D341Med (cell line): Measurements from ENCODE around the gene TMEM176B.

Experiments
- DNase-seq: peaks from one replicate; pipeline ENCODE4 v3.0.0; 2012; ENCODE audit warnings: low spot score

The TMEM176B gene

DNA sequence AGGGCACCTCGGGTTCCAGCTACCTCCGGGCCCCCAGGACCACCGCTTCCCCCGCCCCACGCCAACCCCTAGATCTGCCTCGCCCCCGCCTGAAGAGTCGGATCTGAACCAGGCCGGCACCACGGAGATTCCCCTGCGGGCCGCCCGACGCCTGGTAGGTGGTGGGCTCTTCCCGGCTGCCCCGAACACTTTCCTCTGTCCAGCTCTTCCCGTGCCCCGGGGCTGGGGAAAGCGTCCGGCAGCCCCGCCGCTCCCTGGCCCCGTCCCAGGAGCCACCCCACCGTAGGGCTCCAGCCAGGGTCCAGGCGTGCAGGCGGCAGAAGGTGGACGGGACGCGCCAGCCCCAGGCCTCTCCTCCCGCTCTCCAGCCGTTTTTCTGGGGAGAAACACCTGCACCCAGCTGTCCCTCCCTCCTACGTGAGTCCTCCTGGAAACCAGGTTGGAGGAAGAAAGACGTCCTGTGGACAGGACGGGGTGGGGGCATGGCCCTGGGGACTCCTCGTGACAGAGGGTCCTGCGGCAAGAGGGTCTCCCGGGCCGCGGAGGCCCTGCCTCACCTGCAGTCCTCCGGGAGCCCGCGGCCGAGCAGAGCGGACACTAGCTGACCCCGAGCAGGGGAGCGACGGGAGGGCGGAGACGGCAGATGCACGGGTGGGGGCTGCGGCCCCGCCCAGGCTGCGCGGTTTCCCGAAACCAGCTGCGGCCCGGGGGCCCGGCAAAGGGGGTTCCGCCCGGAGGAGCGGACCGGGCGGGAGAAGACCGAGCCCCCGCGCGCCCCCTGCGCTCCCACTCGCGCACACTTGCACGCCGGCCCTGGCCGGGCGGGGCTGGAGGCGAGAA, at the start of gene TMEM176B:
Gene TMEM176B, minus strand, starts transcription at position 624 of the 840 bp plus-strand sequence. CDS start 3,795 bp downstream, outside the sequence.
- no peak for DNase-seq

DNA sequence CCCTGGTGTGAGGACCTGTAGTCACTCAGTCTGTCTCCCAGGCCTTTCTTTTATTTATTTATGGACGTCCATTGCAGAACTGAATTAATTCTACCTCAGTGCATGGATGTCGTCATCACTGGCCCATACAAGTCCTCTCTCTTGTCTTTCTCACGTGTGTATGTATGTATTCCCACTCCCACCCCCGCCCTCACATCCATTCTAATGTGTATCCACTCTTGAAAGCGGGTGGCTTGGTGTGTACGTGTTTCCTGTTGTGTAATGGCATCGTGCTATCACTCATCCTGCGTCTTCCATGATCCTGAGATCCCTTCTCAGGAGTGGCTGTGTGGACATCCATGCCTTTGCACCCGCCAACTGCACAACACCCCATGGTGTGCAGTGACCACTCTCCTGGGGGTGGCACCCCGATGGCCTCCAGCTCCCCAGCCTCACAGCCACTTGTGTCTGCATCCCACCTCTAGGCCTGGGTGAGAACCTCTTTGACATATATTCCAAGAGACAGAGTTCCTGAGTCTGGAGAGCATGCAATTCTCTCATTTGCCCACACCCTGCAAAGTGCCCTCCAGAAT, 49.1 kb upstream of the TMEM176B start:
- DNase-seq: peak; percentile 6

DNA sequence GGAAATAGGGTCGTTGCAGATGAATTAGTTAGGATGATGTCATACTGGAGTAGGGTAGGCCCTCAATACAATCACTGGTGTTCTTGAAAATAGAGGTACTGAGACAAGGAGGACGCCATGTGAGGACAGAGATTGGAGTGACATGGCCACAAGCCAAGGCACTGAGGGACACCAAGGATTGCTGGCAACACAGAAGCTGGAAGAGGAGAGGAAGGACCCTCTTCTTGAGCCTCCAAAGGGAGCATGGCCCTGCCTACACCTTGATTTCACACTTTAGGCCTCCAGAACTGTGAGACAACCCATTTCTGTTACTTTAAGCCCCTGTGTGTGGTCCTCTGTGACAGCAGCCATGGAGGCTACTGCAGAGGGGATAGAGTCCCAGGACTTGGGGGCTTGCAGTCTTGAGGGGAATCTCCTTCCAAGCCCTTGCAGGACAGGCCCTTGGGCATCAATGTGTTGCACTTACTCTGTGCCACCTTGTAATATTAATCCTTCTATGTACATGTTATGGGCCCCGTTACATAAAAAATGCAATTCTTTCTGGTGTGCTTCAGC, 48.5 kb upstream of the TMEM176B start:
- peak; percentile 7 for DNase-seq

DNA sequence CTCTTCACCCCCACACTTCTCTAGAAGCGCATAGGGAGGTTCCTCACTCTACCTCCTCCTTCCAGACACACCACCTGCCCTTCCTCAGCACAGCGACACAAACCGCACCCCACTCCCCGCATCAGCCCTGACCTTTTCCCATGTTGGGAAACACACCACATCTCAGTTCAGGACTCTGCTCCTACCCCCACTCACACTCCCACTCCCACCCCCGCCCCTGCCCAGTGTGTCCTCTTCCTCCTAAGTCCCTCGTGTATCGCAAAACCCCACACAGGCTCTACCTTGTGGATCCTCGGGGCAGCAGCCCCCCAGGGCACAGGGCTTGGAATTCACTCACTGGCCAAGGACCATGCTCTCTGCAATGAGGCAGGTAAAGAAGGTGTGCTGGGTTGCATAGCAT, 47.9 kb upstream of the TMEM176B start:
- DNase-seq: no peak

DNA sequence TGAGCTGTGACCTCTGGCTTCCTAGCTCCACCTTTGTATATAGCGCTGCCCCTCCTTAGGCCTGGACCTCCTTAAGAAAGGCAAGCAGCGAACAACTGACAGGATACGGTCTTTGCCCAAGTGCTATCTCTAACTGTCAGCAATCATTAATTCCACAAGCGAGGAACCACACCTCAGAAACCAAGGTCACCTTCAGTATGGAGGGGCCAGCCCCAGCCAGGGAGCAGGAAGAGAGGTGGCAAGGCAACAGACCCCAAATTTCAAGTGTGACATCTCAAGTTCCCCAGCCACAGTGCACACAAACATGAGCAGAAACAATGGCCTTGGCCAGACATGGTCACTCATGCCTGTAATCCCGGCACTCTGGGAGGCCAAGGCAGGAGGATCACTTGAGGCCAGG, 47.4 kb upstream of the TMEM176B start:
- no peak for DNase-seq

DNA sequence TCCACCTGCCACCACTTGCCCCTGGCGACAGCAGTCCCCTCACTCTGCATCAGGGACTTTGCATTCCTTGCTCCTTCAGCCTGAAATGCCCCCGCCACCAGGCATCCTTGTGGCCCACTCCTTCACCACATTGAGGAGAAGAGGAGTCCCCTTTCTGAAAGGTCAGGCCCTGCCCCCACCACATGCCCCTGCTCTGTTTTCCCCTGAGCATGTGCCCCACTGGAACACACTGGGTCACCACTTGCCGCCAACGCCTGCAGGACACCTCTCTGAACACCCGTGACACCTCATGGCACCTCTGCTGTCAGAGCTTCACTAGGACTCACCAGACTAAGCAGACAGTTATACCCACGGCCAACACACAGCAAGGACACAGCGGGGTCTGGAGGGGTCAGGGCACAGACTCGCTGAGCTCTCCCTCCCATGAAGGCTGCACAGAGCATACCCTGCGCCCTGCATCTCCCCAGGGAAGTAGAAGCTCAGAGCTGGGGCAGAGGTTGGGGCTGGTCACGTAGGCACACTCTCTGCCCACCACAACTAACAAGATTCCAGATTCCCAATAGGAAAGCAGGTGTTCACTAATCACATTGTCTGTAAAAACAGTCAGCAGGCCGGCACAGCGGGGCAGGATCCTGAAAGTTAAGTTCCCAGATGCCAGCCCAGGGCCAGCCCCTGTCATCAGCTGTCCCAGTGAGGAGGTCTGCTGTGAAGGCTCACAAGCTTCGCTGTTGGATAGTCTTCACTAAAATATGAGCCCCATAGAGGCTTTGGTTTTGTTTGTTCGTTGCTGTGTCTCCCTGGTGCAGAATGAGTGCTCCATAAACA, 46.3 kb upstream of the TMEM176B start:
- DNase-seq: no peak

DNA sequence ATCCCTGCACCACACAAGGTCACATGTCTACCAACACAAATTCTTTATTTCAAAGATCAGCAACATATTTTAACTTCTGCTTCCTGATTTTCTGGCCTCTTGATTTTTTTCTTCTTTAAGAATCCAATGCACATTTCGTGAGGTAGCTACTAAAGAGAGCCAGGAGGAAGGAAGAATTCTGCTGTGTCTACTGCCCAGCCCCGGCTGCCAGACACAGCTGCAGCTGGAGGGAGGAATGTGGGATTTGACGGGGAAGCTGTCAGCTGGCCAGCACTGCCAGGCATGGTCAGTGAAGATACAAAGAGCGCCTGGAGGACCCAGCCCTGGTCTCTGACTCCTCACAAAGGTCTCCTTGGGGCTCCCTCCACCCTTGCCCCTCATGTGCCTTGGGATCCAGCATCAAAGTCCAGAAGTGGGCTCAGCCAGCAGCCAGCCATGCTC, 45.3 kb upstream of the TMEM176B start:
- no peak for DNase-seq

DNA sequence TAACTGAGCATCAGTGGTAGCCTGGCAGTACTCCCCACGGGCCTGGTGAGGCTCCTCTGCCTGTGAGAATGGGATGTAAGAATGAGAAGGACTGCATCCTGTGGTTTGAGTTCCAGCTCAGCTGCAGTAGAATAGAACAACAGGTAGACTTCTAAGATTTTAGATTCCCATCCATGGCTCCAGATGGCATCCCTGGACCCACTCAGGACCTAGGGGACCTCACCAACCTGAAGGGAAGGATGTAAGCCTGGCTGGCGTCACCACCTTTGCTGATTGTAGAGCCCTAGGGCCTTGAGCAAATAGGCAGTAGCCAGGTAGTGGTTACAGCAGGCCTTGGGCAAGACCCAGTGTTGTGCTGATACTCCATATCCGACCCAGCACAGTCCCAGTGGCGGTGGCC, 42.6 kb upstream of the TMEM176B start:
- DNase-seq: no peak

DNA sequence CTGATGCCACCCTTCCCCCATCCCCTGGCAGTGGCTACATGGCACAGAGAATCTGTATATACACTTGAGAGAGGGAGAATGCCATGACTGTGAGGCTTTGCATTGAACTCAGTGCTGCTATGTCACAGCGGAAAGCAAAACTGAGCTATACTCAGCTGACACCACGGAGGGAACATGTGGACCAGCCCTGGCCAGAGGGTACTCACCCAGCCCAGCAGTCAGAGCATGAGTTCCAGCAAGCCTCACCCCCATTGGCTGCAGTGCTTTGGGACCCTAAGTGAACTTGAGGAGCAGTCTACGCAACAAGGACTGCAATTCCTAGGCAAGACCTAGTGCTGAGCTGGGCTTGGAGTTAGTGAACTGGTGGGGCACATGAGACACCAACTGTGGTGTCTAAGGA, 41.9 kb upstream of the TMEM176B start:
- DNase-seq: no peak

DNA sequence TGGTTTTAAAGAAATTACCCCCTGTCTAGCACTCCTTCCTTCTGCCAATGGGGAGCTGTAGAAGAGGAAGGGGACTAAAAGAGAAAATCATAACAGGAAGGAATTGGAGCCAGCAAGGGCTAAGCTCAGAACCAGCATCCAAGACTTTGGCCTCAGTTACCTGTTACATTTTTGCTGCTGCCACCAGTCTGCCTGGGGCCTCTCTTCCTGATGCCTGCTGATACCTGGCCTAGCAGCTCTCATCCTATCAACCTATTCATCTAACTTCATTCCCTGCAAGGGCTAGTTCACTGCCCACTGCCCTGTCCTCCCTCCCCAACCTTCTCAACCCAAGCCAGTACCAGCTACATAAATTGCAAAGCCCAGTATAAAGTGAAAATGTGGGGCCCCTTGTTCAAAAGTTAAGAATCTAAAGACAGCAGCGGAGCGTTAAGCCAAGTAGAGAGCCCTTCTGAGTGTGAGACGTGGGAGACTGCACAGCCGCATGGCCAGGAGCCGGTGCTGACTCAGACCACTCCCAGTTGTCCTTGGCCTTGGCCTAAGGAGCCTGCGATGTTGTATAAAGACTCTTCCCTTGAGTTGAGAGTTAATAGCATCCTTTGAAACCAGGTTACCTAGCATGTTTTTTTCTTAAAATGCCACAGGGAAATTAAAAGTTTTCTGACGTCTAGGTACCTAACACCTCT, 38.9 kb upstream of the TMEM176B start:
- DNase-seq: no peak

DNA sequence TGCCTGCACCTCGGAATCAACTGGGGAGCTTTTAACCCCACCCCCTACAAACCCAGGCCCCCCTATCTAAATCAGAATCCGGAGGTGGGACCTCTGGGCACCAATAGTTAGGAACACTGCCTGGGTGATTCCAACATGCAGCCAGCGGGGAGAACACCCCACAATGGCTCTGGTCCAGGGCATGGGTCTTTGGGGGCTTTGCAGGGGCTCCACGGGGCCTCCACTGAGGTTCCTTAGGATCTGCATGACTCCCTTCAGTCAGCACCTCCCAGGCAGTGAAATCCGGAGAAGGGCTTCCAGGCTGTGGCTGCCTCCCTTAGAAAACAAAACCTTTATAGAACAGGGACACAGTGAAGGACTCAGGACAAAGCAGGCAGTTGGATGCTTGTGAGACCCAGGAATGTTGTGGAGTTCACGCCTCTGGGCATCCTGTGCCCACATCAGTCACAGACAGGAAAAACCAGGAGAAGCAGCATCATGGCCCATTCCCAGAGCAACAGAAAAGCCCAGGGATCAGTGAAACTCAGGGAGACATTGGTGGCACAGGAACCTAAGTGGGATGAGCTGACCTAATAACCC, 35.6 kb upstream of the TMEM176B start:
- DNase-seq: no peak

DNA sequence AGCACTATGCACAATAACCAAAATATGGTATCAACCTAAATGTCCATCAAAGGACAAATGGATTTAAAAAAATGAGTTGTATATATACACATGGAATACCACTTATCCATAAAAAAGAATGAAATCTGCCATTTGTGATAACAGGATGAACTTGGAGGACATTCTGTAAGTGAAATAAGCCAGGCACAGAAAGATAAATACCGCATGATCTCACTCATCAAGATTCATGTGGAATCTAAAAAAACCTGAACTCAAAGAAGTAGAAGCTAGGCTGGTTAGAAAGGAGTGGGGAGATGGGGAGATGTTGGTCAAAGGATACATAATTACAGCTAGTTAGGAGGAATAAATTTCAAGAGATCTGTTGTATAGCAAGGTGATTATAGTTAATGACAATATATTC, 34.9 kb upstream of the TMEM176B start:
- no peak for DNase-seq

DNA sequence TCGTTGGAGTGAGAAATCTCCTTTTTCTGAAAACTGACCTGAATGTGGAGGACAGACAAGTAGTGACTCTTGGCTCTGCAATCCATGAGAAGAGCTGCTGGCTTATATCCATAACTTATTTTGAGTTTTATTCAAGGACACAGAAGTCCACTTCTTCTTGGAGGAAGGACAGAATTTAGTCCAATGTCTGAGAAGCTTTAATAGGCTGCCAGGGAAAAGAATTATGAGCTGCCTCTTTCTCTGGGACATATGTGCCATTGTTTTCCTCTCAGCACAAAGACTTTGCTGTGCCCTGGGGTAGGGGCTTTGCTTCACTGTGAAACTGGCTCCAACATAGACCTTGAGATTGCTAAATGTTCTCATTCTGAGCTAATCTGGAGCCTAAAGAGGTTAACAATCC, 31.7 kb upstream of the TMEM176B start:
- DNase-seq: no peak

DNA sequence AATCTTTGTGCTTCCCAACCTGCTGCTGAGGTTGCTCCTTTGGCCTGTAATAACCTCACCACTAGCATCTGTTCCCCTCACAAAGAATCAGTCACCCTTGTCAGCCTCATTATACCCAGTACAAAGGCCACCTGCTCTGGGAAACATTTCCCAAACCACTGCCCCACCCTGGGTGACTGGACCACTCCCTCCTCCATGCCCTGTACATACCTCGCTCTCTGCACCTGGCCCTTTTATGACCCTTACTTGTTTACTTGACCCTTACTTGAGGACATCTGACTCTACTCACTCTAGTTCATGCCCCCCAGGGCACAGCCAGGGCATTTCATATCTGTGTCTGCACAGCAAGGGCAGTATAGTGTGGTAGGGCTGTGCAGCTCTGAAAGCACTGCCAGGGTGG, 30.8 kb upstream of the TMEM176B start:
- DNase-seq: no peak

DNA sequence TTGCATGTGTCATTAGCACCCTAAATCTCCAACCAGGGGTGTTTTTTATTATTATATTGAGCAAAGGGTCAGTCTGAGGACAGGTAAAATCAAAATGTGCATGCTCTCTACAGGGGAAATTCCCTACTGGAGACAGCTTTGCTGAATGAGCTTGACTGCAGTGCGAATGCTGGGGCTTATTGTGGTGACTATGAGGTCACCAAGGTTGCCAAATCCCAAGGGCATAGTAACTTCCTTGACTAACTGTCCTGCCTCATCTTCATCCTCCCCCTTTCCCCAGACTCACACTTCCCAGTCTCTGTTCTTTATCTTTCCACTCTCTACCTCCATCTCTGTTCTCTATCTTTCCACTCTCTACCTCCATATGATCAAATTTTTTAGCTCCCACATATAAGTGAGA, 29.3 kb upstream of the TMEM176B start:
- no peak for DNase-seq

DNA sequence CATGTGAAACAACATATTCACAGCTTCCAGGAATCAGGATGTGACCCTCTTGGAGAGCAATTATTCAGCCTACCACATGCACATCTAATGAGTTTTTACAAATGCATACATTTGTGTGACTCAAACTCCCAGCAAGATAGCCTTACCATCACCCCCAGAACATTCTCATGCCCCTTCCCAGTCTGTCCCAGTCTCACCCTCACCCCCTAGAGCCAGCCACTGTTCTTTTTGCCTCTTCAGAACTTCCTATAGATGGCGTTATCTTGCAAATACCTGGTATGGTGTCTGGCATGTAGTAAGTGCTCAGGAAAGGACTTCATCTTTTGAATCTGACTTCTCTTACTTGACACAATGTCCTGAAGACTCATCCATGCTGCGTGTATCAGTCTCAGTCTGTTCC, 28.2 kb upstream of the TMEM176B start:
- no peak for DNase-seq

DNA sequence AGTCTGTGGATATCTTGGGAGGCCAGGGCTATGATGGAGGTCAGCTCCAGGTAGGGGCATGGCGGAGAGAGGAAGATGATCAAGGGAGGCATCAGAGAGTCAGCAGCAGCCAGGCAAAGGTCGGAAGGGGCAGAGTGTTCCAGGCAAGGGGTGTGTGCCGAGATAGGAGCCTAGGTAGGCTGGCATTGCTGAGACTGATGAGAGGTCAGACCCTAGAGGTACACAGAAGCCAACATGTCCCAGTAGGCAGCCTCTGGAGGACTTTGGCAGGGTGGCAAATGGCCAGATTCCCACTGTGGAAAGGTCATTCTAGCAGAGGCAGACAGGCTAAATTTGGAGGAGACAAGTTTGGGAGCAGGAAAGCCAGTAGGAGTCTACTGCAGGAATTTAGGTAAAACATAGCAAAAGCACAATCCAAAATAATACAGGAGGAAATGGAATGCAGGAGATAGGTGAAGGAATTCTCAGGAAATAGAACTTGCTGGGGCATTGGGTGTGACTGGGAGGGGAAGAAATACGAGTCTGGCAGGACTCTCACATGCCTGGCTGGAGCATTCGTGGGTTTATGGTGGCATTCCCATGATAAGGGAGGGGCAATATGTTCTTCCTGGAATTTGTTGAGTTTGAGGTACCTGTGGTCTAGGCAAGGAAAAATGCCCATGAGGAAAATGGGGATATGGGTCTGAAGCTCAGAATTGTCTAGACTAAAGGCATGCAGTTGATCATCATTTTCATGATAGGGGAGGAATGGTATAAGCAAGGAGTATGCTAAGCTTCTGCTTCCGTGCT, 26.1 kb upstream of the TMEM176B start:
- no peak for DNase-seq

DNA sequence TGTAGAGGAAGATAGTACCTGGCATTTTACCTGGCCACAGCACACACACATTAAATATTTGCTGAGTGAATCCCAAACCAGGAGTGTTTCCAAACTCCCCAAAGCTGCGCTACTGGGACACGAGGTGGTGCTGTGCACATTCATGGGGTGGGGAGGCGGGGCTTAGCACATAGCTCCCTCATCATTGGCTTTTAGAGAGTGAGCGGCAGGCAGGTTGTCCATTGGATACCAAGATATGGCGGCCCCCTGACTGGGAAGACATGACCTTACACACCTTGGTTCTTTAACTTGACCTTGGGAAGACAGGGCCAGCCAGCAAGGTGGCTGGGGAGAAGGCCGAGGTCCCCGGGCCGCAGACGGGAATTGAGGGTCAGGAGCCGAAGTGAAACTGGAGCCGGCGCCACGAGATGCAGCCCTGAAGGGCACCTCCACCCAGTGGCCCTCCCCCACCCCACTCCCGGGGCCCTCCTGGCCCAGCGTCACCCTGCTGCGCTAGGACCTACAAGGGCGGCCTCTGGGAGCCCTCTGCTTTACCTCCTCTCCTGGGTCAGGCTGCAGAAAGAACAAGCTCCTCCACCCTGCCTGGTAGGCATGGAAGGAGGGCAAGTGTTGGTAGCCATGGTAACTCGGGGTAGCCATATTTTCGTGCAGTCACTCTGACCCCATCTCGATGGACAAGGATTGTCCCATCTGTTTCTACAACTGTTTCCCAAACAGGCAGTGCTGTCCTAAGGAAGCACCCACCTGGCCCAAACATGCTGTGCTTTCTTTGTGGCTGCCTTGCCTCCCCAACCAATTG, 24.4 kb upstream of the TMEM176B start:
- no peak for DNase-seq

DNA sequence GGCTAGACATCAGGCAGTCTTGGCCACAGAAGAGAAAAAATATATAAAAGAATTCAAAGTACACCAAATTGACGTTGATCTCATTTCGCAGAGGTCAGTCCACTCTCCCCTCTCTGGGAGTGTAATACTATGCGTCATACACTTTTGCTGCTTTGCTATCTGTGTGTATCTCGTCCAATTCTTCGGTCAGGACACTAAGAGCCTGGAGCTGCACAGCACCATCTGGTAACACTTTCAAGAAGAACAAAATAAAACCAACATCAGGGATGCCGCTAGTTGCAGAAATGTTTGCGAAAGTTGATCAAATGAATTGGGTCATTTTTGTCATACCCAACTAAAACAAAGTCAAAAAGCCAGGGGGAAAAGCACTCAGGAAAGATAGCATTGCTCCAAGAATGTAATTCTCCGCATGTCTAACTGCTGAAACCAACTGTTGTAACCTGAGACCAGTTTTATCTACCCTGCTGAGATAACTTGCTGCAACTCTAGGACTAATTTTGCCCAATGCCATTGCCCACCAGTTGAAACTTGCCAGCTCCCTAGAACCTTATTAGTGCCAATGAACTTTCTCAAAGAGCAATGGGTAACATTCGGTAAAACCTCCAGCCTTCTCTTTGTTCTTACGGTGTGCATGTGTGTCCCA, 23.4 kb upstream of the TMEM176B start:
- no peak for DNase-seq
